Vagina (tissue), 2 donors: ENCODE measurements around the gene SOS1.

Experiments
- POLR2A ChIP-seq, 2 donors: fragments of 450-650 bp; IDR thresholded peaks; one replicate each; pipeline ENCODE4 v1.6.1; 2017; ENCODE audit warnings: antibody characterized with exemption in 2 of 2, mild to moderate bottlenecking in 2 of 2, moderate library complexity in 2 of 2
- POLR2AphosphoS5 ChIP-seq, 2 donors: sonication (generic); formaldehyde crosslinking; IDR thresholded peaks; one replicate each; pipeline ENCODE4 v1.9.0; 2017; ENCODE audit warnings: antibody characterized with exemption in 2 of 2, mild to moderate bottlenecking in 2 of 2, low read depth in 1 of 2; ENCODE audit not compliant: insufficient read depth in 1 of 2
- TF ChIP-seq, protein P1 (sequence below), 3 experiments: fragments of 450-650 bp in 2 of 3; fragments of 200-600 bp in 1 of 3; sonication (generic) in 1 of 3; IDR thresholded peaks; one replicate each; pipeline ENCODE4 v1.5.1; 2017 to 2019; ENCODE audit warnings: antibody characterized with exemption in 3 of 3, mild to moderate bottlenecking in 2 of 3, moderate library complexity in 2 of 3

DNA sequence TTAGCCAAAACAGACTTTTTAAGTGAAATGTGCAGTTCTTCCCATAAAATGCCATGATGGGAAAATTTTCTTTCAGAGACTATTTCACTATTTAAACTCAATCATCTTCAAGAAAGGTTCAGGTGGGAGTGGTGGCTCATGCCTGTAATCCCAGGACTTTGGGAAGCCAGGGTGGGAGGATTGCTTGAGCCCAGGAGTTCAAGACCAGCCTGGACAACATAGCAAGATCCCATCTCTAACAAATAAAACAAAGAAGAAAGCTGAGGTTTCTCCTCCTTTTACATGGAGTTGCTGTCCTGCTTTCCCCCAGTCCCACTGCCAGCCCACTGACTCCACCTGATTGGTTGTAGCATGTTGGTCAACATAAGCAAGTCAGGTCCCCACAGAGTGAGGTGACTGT is 25.8 kb upstream of the SOS1 start:
- TF ChIP-seq POLR2AphosphoS5 (IDR thresholded peaks at IDR 0.05; ENCODE audit: insufficient read depth in 1 of 2, low read depth in 1 of 2) (no peak), POLR2A (IDR thresholded peaks at IDR 0.05) (no peak)
- TF ChIP-seq, protein P1, sequence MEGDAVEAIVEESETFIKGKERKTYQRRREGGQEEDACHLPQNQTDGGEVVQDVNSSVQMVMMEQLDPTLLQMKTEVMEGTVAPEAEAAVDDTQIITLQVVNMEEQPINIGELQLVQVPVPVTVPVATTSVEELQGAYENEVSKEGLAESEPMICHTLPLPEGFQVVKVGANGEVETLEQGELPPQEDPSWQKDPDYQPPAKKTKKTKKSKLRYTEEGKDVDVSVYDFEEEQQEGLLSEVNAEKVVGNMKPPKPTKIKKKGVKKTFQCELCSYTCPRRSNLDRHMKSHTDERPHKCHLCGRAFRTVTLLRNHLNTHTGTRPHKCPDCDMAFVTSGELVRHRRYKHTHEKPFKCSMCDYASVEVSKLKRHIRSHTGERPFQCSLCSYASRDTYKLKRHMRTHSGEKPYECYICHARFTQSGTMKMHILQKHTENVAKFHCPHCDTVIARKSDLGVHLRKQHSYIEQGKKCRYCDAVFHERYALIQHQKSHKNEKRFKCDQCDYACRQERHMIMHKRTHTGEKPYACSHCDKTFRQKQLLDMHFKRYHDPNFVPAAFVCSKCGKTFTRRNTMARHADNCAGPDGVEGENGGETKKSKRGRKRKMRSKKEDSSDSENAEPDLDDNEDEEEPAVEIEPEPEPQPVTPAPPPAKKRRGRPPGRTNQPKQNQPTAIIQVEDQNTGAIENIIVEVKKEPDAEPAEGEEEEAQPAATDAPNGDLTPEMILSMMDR (IDR thresholded peaks at IDR 0.05) = no peak
